SK-N-SH treated with all-trans-retinoic acid at 6 μM for 48 hours (cell line): Measurements from ENCODE around the gene DNAJC15.

ENCODE experiments used
- ARNTL ChIP-seq: fragments of 450-650 bp; formaldehyde crosslinking; IDR thresholded peaks from 2 replicates; pipeline ENCODE4 v1.5.0; 2020; ENCODE audit warnings: low read depth, mild to moderate bottlenecking, moderate library complexity, borderline replicate concordance
- BACH2 ChIP-seq: fragments of 250-450 bp; sonication (Bioruptor Pico); IDR thresholded peaks from 2 replicates; pipeline ENCODE4 v1.9.0; 2021; ENCODE audit warnings: mild to moderate bottlenecking, borderline replicate concordance
- ESRRG ChIP-seq: fragments of 250-450 bp; sonication (Bioruptor Pico); IDR thresholded peaks from 2 replicates; pipeline ENCODE4 v1.6.1; 2021; ENCODE audit warnings: mild to moderate bottlenecking
- GLIS3 ChIP-seq: fragments of 250-450 bp; sonication (Bioruptor Pico); IDR thresholded peaks from 2 replicates; pipeline ENCODE4 v1.5.0; 2020; ENCODE audit warnings: mild to moderate bottlenecking, moderate library complexity
- ZNF70 ChIP-seq: fragments of 450-650 bp; formaldehyde crosslinking; IDR thresholded peaks from 2 replicates; pipeline ENCODE4 v1.5.0; 2020; ENCODE audit warnings: mild to moderate bottlenecking, moderate library complexity
- TF ChIP-seq, protein P1 (sequence below): fragments of 250-450 bp; sonication (Bioruptor Pico); IDR thresholded peaks from 2 replicates; pipeline ENCODE4 v1.8.0; 2020; ENCODE audit warnings: mild to moderate bottlenecking, moderate library complexity, borderline replicate concordance

DNA sequence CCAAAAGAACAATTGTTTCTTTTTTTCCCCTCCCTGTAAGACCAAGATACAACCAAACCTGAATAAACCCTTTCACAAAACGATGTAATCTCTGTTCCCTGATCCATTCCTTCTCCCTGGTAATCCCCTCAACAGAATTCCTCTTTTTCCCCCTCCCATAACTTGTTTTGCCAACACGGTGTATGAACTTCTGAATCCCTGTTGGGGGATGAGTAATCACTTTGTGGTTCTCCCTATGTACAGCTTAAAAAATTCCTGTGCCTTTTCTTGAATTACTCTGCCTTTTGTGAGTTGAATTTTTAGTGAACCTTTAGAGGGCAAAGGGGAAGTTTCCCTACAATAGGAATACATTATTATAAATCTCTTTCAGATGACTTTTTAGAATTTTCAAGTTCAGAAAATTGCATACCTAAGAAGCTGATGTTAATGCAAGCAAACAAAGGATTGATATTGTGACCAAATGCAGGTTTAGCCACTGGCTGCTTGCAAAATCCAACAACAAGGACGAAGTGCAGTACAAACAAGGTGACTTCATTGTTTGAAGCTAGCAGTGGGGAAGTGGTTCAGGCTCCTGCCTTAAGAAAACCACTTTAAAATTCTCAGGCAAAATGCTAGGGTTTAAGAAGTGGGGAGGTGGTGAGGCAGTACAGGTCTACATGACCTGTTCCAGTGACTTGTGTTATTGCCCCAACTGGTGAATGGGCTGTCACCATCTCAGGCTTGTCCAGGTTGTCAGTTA, 16.3 kb upstream of the DNAJC15 start:
- TF ChIP-seq, protein P1, sequence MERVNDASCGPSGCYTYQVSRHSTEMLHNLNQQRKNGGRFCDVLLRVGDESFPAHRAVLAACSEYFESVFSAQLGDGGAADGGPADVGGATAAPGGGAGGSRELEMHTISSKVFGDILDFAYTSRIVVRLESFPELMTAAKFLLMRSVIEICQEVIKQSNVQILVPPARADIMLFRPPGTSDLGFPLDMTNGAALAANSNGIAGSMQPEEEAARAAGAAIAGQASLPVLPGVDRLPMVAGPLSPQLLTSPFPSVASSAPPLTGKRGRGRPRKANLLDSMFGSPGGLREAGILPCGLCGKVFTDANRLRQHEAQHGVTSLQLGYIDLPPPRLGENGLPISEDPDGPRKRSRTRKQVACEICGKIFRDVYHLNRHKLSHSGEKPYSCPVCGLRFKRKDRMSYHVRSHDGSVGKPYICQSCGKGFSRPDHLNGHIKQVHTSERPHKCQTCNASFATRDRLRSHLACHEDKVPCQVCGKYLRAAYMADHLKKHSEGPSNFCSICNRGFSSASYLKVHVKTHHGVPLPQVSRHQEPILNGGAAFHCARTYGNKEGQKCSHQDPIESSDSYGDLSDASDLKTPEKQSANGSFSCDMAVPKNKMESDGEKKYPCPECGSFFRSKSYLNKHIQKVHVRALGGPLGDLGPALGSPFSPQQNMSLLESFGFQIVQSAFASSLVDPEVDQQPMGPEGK (CRISPR knock-in tag): no peak; the same call in 1 of the 2 replicates
- TF ChIP-seq GLIS3 (CRISPR knock-in tag) (no peak), ZNF70 (CRISPR knock-in tag) (no peak), BACH2 (CRISPR knock-in tag) (no peak), ARNTL (CRISPR knock-in tag) (no peak), ESRRG (CRISPR knock-in tag) (no peak)
